Uterus (tissue), 4 donors: ENCODE results near the gene KRTAP5-8. TPM values are rescaled to one million over a fixed set of nuclear protein-coding genes. Genes with fewer than 3 reads are reported as not detected.

Experiments used
- DNase-seq, 2 donors: peaks; one replicate each; pipeline ENCODE4 v3.0.0-alpha.2; 2019 to 2020
- H3K27ac ChIP-seq, 2 donors: fragments of 200-600 bp; sonication (generic); 1 replicate in 1 of 2; 2 replicates in 1 of 2; pipeline ENCODE4 v1.5.1; 2016 to 2018
- H3K27me3 ChIP-seq, 2 donors: fragments of 200-600 bp; sonication (generic); one replicate each; pipeline ENCODE4 v1.5.1; 2018 to 2019; ENCODE audit warnings: control low read depth in 1 of 2
- H3K36me3 ChIP-seq, 2 donors: fragments of 200-600 bp; sonication (generic); one replicate each; pipeline ENCODE4 v1.5.1; 2019; ENCODE audit warnings: control low read depth in 1 of 2
- H3K4me1 ChIP-seq, 2 donors: fragments of 200-600 bp; sonication (generic); one replicate each; pipeline ENCODE4 v1.5.1; 2018 to 2019; ENCODE audit warnings: control low read depth in 1 of 2
- H3K4me3 ChIP-seq, 2 donors: fragments of 200-600 bp; sonication (generic); 1 replicate in 1 of 2; 2 replicates in 1 of 2; pipeline ENCODE4 v1.5.1; 2018 to 2019; ENCODE audit warnings: mild to moderate bottlenecking in 1 of 2
- H3K9me3 ChIP-seq, 2 donors: fragments of 200-600 bp; sonication (generic); one replicate each; pipeline ENCODE4 v1.5.1; 2019; ENCODE audit warnings: control low read depth in 1 of 2
- POLR2A ChIP-seq, 2 donors: fragments of 450-650 bp; IDR thresholded peaks; one replicate each; pipeline ENCODE4 v1.6.1; 2016; ENCODE audit warnings: antibody characterized with exemption in 2 of 2, mild to moderate bottlenecking in 1 of 2, moderate library complexity in 1 of 2
- intact Hi-C: fragments of 100-400 bp; cut with DNase I; formaldehyde crosslinking; loops from one replicate; pipeline ENCODE4 v1.15.1; 2023; ENCODE audit warnings: low total_unique reads
- total RNA-seq, 4 donors: library from RNA; depleted of rRNA in 3 of 4; stranded (reverse); fragments of >200 nt in 3 of 4; gene quantifications; one replicate each; pipeline versions ENCODE4 v1.1.0 to v1.2.4, GENCODE V29; 2014 to 2023
- TF ChIP-seq, protein P1 (sequence below), 4 experiments: fragments of 200-600 bp in 2 of 4; fragments of 450-650 bp in 2 of 4; sonication (generic) in 2 of 4; IDR thresholded peaks; one replicate each; pipeline ENCODE4 v1.5.1; 2016 to 2019; ENCODE audit warnings: antibody characterized with exemption in 4 of 4, mild to moderate bottlenecking in 2 of 4, moderate library complexity in 1 of 4
- donor health status: DM: yes; HTN: yes; CAD: no.

The KRTAP5-8 gene
- total RNA-seq, 4 donors from 2014 or later: 0.64 TPM; not detected in 3

DNA sequence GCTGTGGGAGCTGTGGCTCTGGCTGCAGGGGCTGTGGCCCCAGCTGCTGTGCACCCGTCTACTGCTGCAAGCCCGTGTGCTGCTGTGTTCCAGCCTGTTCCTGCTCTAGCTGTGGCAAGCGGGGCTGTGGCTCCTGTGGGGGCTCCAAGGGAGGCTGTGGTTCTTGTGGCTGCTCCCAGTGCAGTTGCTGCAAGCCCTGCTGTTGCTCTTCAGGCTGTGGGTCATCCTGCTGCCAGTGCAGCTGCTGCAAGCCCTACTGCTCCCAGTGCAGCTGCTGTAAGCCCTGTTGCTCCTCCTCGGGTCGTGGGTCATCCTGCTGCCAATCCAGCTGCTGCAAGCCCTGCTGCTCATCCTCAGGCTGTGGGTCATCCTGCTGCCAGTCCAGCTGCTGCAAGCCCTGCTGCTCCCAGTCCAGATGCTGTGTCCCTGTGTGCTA lies 10.9 kb downstream of the KRTAP5-8 start:
- H3K4me1 ChIP-seq: no peaks in the 10 kb centered on the region
- intact Hi-C loops: no loop called here
- no peak for DNase-seq
- H3K27ac ChIP-seq: no peak overlapping the region
- TF ChIP-seq, protein P1, sequence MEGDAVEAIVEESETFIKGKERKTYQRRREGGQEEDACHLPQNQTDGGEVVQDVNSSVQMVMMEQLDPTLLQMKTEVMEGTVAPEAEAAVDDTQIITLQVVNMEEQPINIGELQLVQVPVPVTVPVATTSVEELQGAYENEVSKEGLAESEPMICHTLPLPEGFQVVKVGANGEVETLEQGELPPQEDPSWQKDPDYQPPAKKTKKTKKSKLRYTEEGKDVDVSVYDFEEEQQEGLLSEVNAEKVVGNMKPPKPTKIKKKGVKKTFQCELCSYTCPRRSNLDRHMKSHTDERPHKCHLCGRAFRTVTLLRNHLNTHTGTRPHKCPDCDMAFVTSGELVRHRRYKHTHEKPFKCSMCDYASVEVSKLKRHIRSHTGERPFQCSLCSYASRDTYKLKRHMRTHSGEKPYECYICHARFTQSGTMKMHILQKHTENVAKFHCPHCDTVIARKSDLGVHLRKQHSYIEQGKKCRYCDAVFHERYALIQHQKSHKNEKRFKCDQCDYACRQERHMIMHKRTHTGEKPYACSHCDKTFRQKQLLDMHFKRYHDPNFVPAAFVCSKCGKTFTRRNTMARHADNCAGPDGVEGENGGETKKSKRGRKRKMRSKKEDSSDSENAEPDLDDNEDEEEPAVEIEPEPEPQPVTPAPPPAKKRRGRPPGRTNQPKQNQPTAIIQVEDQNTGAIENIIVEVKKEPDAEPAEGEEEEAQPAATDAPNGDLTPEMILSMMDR (IDR thresholded peaks at IDR 0.05): no peak
- TF ChIP-seq POLR2A (IDR thresholded peaks at IDR 0.05): no peak
- H3K9me3 ChIP-seq: no peaks in the 10 kb centered on the region
- no peaks in the 10 kb centered on the region for H3K27me3 ChIP-seq
- H3K36me3 ChIP-seq: no peaks in the 10 kb centered on the region
- H3K4me3 ChIP-seq: no peak overlapping the region

DNA sequence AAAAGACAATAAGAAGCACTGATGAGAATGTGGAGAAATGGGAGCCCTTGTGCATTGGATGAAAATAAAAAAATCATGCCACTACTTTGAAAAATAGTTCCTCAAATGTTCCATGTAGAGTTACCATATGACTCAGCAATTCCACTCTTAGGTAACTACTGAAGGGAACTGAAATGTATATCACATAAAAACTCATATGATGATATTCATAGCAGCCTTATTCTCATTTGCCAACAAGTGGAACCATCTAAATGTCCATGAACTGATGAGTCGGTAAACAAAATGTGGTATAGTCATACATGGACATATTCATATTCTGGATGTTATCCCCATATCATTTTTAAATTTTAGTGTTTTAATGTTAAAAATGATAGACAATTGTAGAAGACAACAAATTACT lies 13.9 kb downstream of the KRTAP5-8 start:
- intact Hi-C loops: no loop called here
- no peak overlapping the region for H3K4me3 ChIP-seq
- H3K27me3 ChIP-seq: no peaks in the 10 kb centered on the region
- H3K9me3 ChIP-seq: no peaks in the 10 kb centered on the region
- H3K4me1 ChIP-seq: no peaks in the 10 kb centered on the region
- TF ChIP-seq, protein P1 (IDR thresholded peaks at IDR 0.05): no peak
- TF ChIP-seq POLR2A (IDR thresholded peaks at IDR 0.05): no peak
- H3K36me3 ChIP-seq: no peaks in the 10 kb centered on the region
- DNase-seq: no peak
- no peak overlapping the region for H3K27ac ChIP-seq

DNA sequence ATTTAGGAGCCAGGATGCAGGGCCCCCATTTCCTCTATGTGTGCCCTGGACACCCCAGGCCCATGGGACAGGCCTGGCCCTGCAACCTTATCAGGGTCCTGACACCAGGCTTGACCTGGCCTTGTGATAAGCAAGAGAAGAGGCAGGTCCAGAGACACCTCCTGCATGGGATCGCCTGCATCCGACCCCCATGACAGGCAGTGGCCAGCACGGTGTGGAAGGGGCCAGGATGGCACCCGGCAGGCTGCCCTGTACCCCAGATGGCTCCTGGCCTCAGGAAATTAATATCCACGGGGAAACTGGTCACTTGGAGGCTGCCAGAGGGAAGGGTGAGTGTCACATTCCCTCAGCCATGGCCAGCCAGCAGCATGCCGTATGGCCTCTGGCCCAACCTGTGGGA lies 17.2 kb downstream of the KRTAP5-8 start:
- intact Hi-C loops: no loop called here
- no peak for DNase-seq
- H3K4me1 ChIP-seq: no peaks in the 10 kb centered on the region
- H3K36me3 ChIP-seq: no peaks in the 10 kb centered on the region
- H3K27me3 ChIP-seq: no peaks in the 10 kb centered on the region
- no peak overlapping the region for H3K4me3 ChIP-seq
- H3K27ac ChIP-seq: no peak overlapping the region
- no peak for TF ChIP-seq POLR2A (IDR thresholded peaks at IDR 0.05)
- TF ChIP-seq, protein P1 (IDR thresholded peaks at IDR 0.05): no peak
- H3K9me3 ChIP-seq: no peaks in the 10 kb centered on the region

DNA sequence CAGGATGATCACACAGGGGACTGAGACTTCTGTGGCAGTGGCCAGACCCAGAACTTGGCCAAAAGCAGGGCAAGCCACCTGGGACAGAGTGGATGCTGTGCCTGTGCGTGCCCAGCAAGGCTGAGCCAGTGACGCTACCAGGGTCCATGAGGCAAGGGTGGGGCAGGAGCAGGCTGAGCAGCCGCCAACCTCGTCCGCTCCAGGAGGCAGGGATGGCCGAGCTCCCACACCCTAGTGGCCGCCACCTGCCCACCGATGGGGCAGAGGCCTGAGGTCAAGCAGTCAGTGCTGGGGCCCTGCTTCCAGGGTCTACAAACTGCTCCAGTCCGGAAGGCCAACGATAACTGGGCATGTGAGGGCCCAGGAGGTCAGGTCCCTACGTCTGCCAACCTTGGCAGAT lies 17.7 kb downstream of the KRTAP5-8 start:
- intact Hi-C loops: no loop called here
- H3K9me3 ChIP-seq: no peaks in the 10 kb centered on the region
- no peak for DNase-seq
- no peaks in the 10 kb centered on the region for H3K4me1 ChIP-seq
- no peak overlapping the region for H3K27ac ChIP-seq
- H3K4me3 ChIP-seq: no peak overlapping the region
- no peaks in the 10 kb centered on the region for H3K36me3 ChIP-seq
- no peaks in the 10 kb centered on the region for H3K27me3 ChIP-seq
- no peak for TF ChIP-seq POLR2A (IDR thresholded peaks at IDR 0.05)
- TF ChIP-seq, protein P1 (IDR thresholded peaks at IDR 0.05): no peak

DNA sequence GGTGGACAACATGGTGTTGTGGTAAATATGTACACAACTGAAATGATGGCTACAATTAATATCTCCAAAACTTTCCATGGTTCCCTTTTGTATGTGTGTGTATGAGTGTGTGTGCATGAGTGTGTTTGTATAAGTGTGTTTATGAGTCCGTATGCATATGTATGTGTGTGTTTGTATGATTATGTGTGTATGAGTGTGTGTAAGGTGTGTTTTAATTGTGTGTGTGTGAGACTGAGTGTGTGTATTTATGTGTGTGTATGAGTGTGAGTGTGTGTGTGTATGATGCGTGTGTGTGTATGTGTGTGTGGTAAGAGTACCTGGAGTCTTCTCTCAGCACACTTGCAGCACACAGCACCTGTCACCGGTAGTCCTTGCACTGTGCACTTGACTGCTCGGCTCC lies 18.2 kb downstream of the KRTAP5-8 start:
- TF ChIP-seq POLR2A (IDR thresholded peaks at IDR 0.05): no peak
- TF ChIP-seq, protein P1 (IDR thresholded peaks at IDR 0.05): no peak
- Histone ChIP-seq H3K4me3 (no peak overlapping the region), H3K4me1 (no peaks in the 10 kb centered on the region), H3K36me3 (no peaks in the 10 kb centered on the region), H3K27ac (no peak overlapping the region), H3K27me3 (no peaks in the 10 kb centered on the region), H3K9me3 (no peaks in the 10 kb centered on the region)
- DNase-seq: no peak
- intact Hi-C loops: no loop called here
